ENCODE results near the gene PDE1A.

DNA sequence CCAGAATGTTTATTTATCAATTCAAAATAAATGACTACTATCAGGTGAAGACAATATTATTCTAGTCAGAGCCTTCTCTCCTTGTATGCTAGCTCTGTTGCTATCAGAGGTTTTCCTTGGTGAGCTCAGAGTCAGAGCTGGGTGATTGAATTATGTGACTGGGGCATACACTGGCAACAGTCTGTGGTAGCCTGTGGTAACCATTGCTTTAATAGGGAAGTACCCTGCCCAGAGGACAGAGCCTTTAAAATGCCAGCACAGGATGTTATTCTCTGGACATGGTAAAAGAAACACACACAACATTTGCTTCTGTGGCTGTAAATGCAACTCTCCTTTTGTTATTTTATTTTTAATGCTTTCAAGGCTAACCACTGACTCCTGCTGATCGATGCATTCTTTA is 316.5 kb downstream of the PDE1A start:
- TF ChIP-seq, protein P1, sequence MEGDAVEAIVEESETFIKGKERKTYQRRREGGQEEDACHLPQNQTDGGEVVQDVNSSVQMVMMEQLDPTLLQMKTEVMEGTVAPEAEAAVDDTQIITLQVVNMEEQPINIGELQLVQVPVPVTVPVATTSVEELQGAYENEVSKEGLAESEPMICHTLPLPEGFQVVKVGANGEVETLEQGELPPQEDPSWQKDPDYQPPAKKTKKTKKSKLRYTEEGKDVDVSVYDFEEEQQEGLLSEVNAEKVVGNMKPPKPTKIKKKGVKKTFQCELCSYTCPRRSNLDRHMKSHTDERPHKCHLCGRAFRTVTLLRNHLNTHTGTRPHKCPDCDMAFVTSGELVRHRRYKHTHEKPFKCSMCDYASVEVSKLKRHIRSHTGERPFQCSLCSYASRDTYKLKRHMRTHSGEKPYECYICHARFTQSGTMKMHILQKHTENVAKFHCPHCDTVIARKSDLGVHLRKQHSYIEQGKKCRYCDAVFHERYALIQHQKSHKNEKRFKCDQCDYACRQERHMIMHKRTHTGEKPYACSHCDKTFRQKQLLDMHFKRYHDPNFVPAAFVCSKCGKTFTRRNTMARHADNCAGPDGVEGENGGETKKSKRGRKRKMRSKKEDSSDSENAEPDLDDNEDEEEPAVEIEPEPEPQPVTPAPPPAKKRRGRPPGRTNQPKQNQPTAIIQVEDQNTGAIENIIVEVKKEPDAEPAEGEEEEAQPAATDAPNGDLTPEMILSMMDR (IDR thresholded peaks at IDR 0.05; ENCODE audit: low read depth, low read length, poor library complexity, severe bottlenecking): no peak
- TF ChIP-seq EZH2phosphoT487 (IDR thresholded peaks at IDR 0.05; ENCODE audit: borderline replicate concordance, low read length): no peak

Measured in DOHH2 (cell line).